Ovary (tissue), 1 donor: ENCODE results near the gene CACNB4.

ENCODE experiments used
- EP300 ChIP-seq: sonication (generic); formaldehyde crosslinking; IDR thresholded peaks from one replicate; pipeline ENCODE4 v1.6.1; 2017; ENCODE audit warnings: antibody characterized with exemption
- POLR2A ChIP-seq: fragments of 450-650 bp; IDR thresholded peaks from one replicate; pipeline ENCODE4 v1.6.1; 2017; ENCODE audit warnings: antibody characterized with exemption, mild to moderate bottlenecking, moderate library complexity

- TF ChIP-seq POLR2A = no peak
- no peak for TF ChIP-seq EP300
Observed at GRCh38 chr2:152046940-152047339, 51.9 kb downstream of the CACNB4 start.
